ENCODE results near the gene YPEL4.
A peak's percentile ranks its signal among the peaks of the same experiment; 100 is the strongest.

YPEL4 gene

GRCh38 chr11:57639321-57640067 is 10.2 kb downstream of the YPEL4 start:
- H3K4me3 ChIP-seq (ENCODE audit: low read depth in 1 of 2, low read length in 2 of 2): peak overlapping the region in 1 of 2 experiments; percentile 61; a peak in 2 of 4 replicates
- H3K4me1 ChIP-seq (ENCODE audit: insufficient read depth, low read length): peaks cover 42% of the 10 kb centered on the region
- 0 out of 2 replicates have a peak, but pooled peaks cover 4% of the 10 kb centered on the region for H3K79me2 ChIP-seq (ENCODE audit: insufficient read depth, low read length)
- DNase-seq (peak; percentile 98), ATAC-seq (ENCODE audit: insufficient read depth, low read depth) (peak; percentile 89)
- peak overlapping the region; percentile 64 for H3K9ac ChIP-seq (ENCODE audit: low read depth, low read length)
- peak overlapping the region; percentile 72 for H3K4me2 ChIP-seq (ENCODE audit: insufficient read depth, low read length)
- TF ChIP-seq EZH2 (IDR thresholded peaks at IDR 0.05; ENCODE audit: borderline replicate concordance, low read depth, low read length, severe bottlenecking) (no peak), CTCF (IDR thresholded peaks at IDR 0.05; ENCODE audit: borderline replicate concordance, extremely low read depth, low read length, poor library complexity, severe bottlenecking) (peak; percentile 49)
- H4K20me1 ChIP-seq (ENCODE audit: insufficient read depth, low read length): no peaks in the 10 kb centered on the region
- no peaks in the 10 kb centered on the region for H3K27me3 ChIP-seq (ENCODE audit: insufficient read depth, low read length, poor library complexity)
- peak overlapping the region; percentile 67 for H2AFZ ChIP-seq (ENCODE audit: low read depth, low read length)
- H3K27ac ChIP-seq (ENCODE audit: low read length): peak overlapping the region; percentile 92
- no peaks in the 10 kb centered on the region for H3K9me3 ChIP-seq (ENCODE audit: insufficient read depth, low read length, severe bottlenecking)
- no peaks in the 10 kb centered on the region for H3K36me3 ChIP-seq (ENCODE audit: insufficient read depth, low read length)

- ATAC-seq (ENCODE audit: insufficient read depth, low read depth): peak; percentile 8
- 0 out of 2 replicates have a peak, but pooled peaks cover 4% of the 10 kb centered on the region for H3K79me2 ChIP-seq (ENCODE audit: insufficient read depth, low read length)
- peak overlapping the region; percentile 92 for H3K27ac ChIP-seq (ENCODE audit: low read length)
- peak overlapping the region; percentile 72 for H3K4me2 ChIP-seq (ENCODE audit: insufficient read depth, low read length)
- no peaks in the 10 kb centered on the region for H3K27me3 ChIP-seq (ENCODE audit: insufficient read depth, low read length, poor library complexity)
- peak overlapping the region; percentile 64 for H3K9ac ChIP-seq (ENCODE audit: low read depth, low read length)
- H2AFZ ChIP-seq (ENCODE audit: low read depth, low read length): peak overlapping the region; percentile 67
- H4K20me1 ChIP-seq (ENCODE audit: insufficient read depth, low read length): no peaks in the 10 kb centered on the region
- no peaks in the 10 kb centered on the region for H3K9me3 ChIP-seq (ENCODE audit: insufficient read depth, low read length, severe bottlenecking)
- H3K36me3 ChIP-seq (ENCODE audit: insufficient read depth, low read length): no peaks in the 10 kb centered on the region
- peaks cover 41% of the 10 kb centered on the region for H3K4me1 ChIP-seq (ENCODE audit: insufficient read depth, low read length)
- DNase-seq: peak; percentile 49
- H3K4me3 ChIP-seq (ENCODE audit: low read depth in 1 of 2, low read length in 2 of 2): peak overlapping the region; percentile 24 to 61; a peak in 3 of 4 replicates
- TF ChIP-seq CTCF (IDR thresholded peaks at IDR 0.05; ENCODE audit: borderline replicate concordance, extremely low read depth, low read length, poor library complexity, severe bottlenecking) (peak; percentile 37), EZH2 (IDR thresholded peaks at IDR 0.05; ENCODE audit: borderline replicate concordance, low read depth, low read length, severe bottlenecking) (no peak)
Observed at GRCh38 chr11:57638811-57639320, 10.8 kb downstream of the YPEL4 start.

GRCh38 chr11:57638005-57638781 is 11.5 kb downstream of the YPEL4 start:
- Histone ChIP-seq H3K27ac (ENCODE audit: low read length) (peak overlapping the region; percentile 92), H3K4me1 (ENCODE audit: insufficient read depth, low read length) (peaks cover 41% of the 10 kb centered on the region), H3K9ac (ENCODE audit: low read depth, low read length) (peak overlapping the region; percentile 64), H4K20me1 (ENCODE audit: insufficient read depth, low read length) (no peaks in the 10 kb centered on the region), H3K79me2 (ENCODE audit: insufficient read depth, low read length) (0 out of 2 replicates have a peak, but pooled peaks cover 4% of the 10 kb centered on the region), H3K27me3 (ENCODE audit: insufficient read depth, low read length, poor library complexity) (no peaks in the 10 kb centered on the region), H3K4me3 (ENCODE audit: low read depth in 1 of 2, low read length in 2 of 2) (peak overlapping the region; percentile 24 to 61; a peak in 3 of 4 replicates), H2AFZ (ENCODE audit: low read depth, low read length) (peak overlapping the region; percentile 67), H3K36me3 (ENCODE audit: insufficient read depth, low read length) (no peaks in the 10 kb centered on the region), H3K4me2 (ENCODE audit: insufficient read depth, low read length) (peak overlapping the region; percentile 72), H3K9me3 (ENCODE audit: insufficient read depth, low read length, severe bottlenecking) (no peaks in the 10 kb centered on the region)
- DNase-seq (peak; percentile 70), ATAC-seq (ENCODE audit: insufficient read depth, low read depth) (peak; percentile 30)
- no peak for TF ChIP-seq CTCF (IDR thresholded peaks at IDR 0.05; ENCODE audit: borderline replicate concordance, extremely low read depth, low read length, poor library complexity, severe bottlenecking)
- no peak for TF ChIP-seq EZH2 (IDR thresholded peaks at IDR 0.05; ENCODE audit: borderline replicate concordance, low read depth, low read length, severe bottlenecking)
